GM06990 (cell line): ENCODE results near the gene NFKBIZ.

Source experiments
- DNase-seq: peaks from one replicate; pipeline ENCODE4 v3.0.0-alpha.2; 2011; ENCODE audit not compliant: insufficient read length; ENCODE audit errors: extremely low read depth
- H3K27me3 ChIP-seq: replicated peaks from 2 replicates; pipeline ENCODE4 v1.6.0; 2011; ENCODE audit warnings: low read length; ENCODE audit not compliant: control insufficient read depth, insufficient read depth
- H3K36me3 ChIP-seq: 2 replicates; pipeline ENCODE4 v1.5.1; 2011; ENCODE audit warnings: low read length; ENCODE audit not compliant: control insufficient read depth, insufficient read depth
- H3K4me3 ChIP-seq: replicated peaks from 2 replicates; pipeline ENCODE4 v1.5.1; 2011; ENCODE audit warnings: low read depth, mild to moderate bottlenecking, control low read depth, low read length
- CTCF ChIP-seq: IDR thresholded peaks from 2 replicates; pipeline ENCODE4 v1.5.1; 2011; ENCODE audit warnings: low read length, control low read depth, mild to moderate bottlenecking, inconsistent platforms; ENCODE audit not compliant: insufficient read depth, poor library complexity, severe bottlenecking

Gene NFKBIZ

GRCh38 chr3:101867996-101868395, 18.7 kb downstream of the NFKBIZ start:
- no peak for TF ChIP-seq CTCF
- Histone ChIP-seq H3K27me3 (no peaks in the 10 kb centered on the region), H3K36me3 (no peaks in the 10 kb centered on the region), H3K4me3 (no peak overlapping the region)
- DNase-seq: no peak

- Histone ChIP-seq H3K4me3 (no peak overlapping the region), H3K36me3 (no peaks in the 10 kb centered on the region), H3K27me3 (no peaks in the 10 kb centered on the region)
- TF ChIP-seq CTCF: no peak
- DNase-seq: no peak
Observed at GRCh38 chr3:101868534-101869464, 19.5 kb downstream of the NFKBIZ start.

- no peak for TF ChIP-seq CTCF
- H3K36me3 ChIP-seq: no peaks in the 10 kb centered on the region
- DNase-seq: no peak
- H3K27me3 ChIP-seq: no peaks in the 10 kb centered on the region
- no peak overlapping the region for H3K4me3 ChIP-seq
Observed at GRCh38 chr3:101870138-101870537, 20.8 kb downstream of the NFKBIZ start.

GRCh38 chr3:101873619-101874018, 24.3 kb downstream of the NFKBIZ start:
- no peak for TF ChIP-seq CTCF
- no peaks in the 10 kb centered on the region for H3K36me3 ChIP-seq
- H3K4me3 ChIP-seq: no peak overlapping the region
- no peak for DNase-seq
- H3K27me3 ChIP-seq: no peaks in the 10 kb centered on the region

GRCh38 chr3:101876142-101876541, 26.8 kb downstream of the NFKBIZ start:
- no peaks in the 10 kb centered on the region for H3K27me3 ChIP-seq
- H3K4me3 ChIP-seq: no peak overlapping the region
- no peaks in the 10 kb centered on the region for H3K36me3 ChIP-seq
- DNase-seq: no peak
- TF ChIP-seq CTCF: no peak

GRCh38 chr3:101878589-101878988, 29.3 kb downstream of the NFKBIZ start:
- no peak for DNase-seq
- Histone ChIP-seq H3K27me3 (no peaks in the 10 kb centered on the region), H3K36me3 (no peaks in the 10 kb centered on the region), H3K4me3 (no peak overlapping the region)
- TF ChIP-seq CTCF: no peak
